T-helper 2 cell treated with Interferon-gamma antibody and Interleukin-4, amounts not matched to agents 5 μg/mL and 100 μg/mL, for 36 hours (primary cell): ENCODE results near the gene DUSP28.
"Not testable (repeated sequence)": the region's sequence is repeated elsewhere in the genome, so short reads cannot be mapped to it uniquely, and the experiment has no call there.

Source experiments
- DNase-seq: peaks from one replicate; pipeline ENCODE4 v3.0.0; 2021; ENCODE audit warnings: low spot score
- H3K27ac Mint-ChIP-seq: one replicate; pipeline ENCODE4 v1.8.0; 2021; ENCODE audit warnings: mild to moderate bottlenecking, mixed read lengths
- H3K27me3 Mint-ChIP-seq: one replicate; pipeline ENCODE4 v1.8.0; 2021; ENCODE audit warnings: low read depth, mixed read lengths
- H3K36me3 Mint-ChIP-seq: one replicate; pipeline ENCODE4 v1.8.0; 2021; ENCODE audit warnings: low read depth, mixed read lengths
- H3K4me1 Mint-ChIP-seq: one replicate; pipeline ENCODE4 v1.8.0; 2021; ENCODE audit warnings: low read depth, mixed read lengths
- H3K4me3 Mint-ChIP-seq: one replicate; pipeline ENCODE4 v1.8.0; 2022; ENCODE audit warnings: mild to moderate bottlenecking, moderate library complexity, mixed read lengths
- H3K9me3 Mint-ChIP-seq: one replicate; pipeline ENCODE4 v1.8.0; 2021; ENCODE audit warnings: mixed read lengths

Gene DUSP28

GRCh38 chr2:240538031-240538780 is 22.0 kb upstream of the DUSP28 start:
- Mint-ChIP-seq H3K9me3 (peaks cover 7% of the 10 kb centered on the region), H3K27me3 (no peaks in the 10 kb centered on the region), H3K4me3 (no peak overlapping the region), H3K4me1 (no peaks in the 10 kb centered on the region), H3K36me3 (peaks cover 60% of the 10 kb centered on the region), H3K27ac (no peak overlapping the region)
- no peak for DNase-seq

GRCh38 chr2:240539101-240539500 is 21.1 kb upstream of the DUSP28 start:
- H3K36me3 Mint-ChIP-seq = peaks cover 56% of the 10 kb centered on the region
- H3K9me3 Mint-ChIP-seq, H3K4me3 Mint-ChIP-seq, H3K27me3 Mint-ChIP-seq, DNase-seq, H3K4me1 Mint-ChIP-seq, H3K27ac Mint-ChIP-seq: not testable (repeated sequence)

GRCh38 chr2:240539906-240540305 is 20.3 kb upstream of the DUSP28 start:
- Mint-ChIP-seq H3K9me3 (no peaks in the 10 kb centered on the region), H3K27ac (no peak overlapping the region), H3K4me3 (no peak overlapping the region), H3K36me3 (peaks cover 53% of the 10 kb centered on the region), H3K4me1 (peaks cover 2% of the 10 kb centered on the region), H3K27me3 (no peaks in the 10 kb centered on the region)
- DNase-seq = no peak

- H3K27ac Mint-ChIP-seq = no peak overlapping the region
- no peak overlapping the region for H3K4me3 Mint-ChIP-seq
- peaks cover 44% of the 10 kb centered on the region for H3K36me3 Mint-ChIP-seq
- H3K9me3 Mint-ChIP-seq = peaks cover 15% of the 10 kb centered on the region
- H3K27me3 Mint-ChIP-seq = no peaks in the 10 kb centered on the region
- H3K4me1 Mint-ChIP-seq = peaks cover 3% of the 10 kb centered on the region
- no peak for DNase-seq
Observed at GRCh38 chr2:240551288-240551687, 8.9 kb upstream of the DUSP28 start.

GRCh38 chr2:240551811-240552210 is 8.3 kb upstream of the DUSP28 start:
- H3K4me1 Mint-ChIP-seq = peaks cover 9% of the 10 kb centered on the region
- peaks cover 49% of the 10 kb centered on the region for H3K36me3 Mint-ChIP-seq
- no peak overlapping the region for H3K4me3 Mint-ChIP-seq
- no peak for DNase-seq
- H3K9me3 Mint-ChIP-seq = peaks cover 15% of the 10 kb centered on the region
- no peaks in the 10 kb centered on the region for H3K27me3 Mint-ChIP-seq
- no peak overlapping the region for H3K27ac Mint-ChIP-seq

- Mint-ChIP-seq H3K4me3 (no peak overlapping the region), H3K27me3 (no peaks in the 10 kb centered on the region), H3K36me3 (peaks cover 50% of the 10 kb centered on the region), H3K4me1 (peaks cover 20% of the 10 kb centered on the region), H3K27ac (no peak overlapping the region), H3K9me3 (peaks cover 15% of the 10 kb centered on the region)
- DNase-seq = no peak
Observed at GRCh38 chr2:240553956-240554480, 6.1 kb upstream of the DUSP28 start.

GRCh38 chr2:240554767-240555493 is 5.2 kb upstream of the DUSP28 start:
- Mint-ChIP-seq H3K4me3 (no peak overlapping the region), H3K9me3 (peaks cover 15% of the 10 kb centered on the region), H3K27me3 (no peaks in the 10 kb centered on the region), H3K27ac (no peak overlapping the region), H3K4me1 (peaks cover 29% of the 10 kb centered on the region), H3K36me3 (peaks cover 57% of the 10 kb centered on the region)
- DNase-seq = no peak

GRCh38 chr2:240555541-240556250 is 4.5 kb upstream of the DUSP28 start:
- Mint-ChIP-seq H3K4me1 (peaks cover 30% of the 10 kb centered on the region), H3K4me3 (no peak overlapping the region), H3K27me3 (no peaks in the 10 kb centered on the region), H3K36me3 (peaks cover 54% of the 10 kb centered on the region), H3K9me3 (peaks cover 14% of the 10 kb centered on the region), H3K27ac (no peak overlapping the region)
- no peak for DNase-seq

- no peaks in the 10 kb centered on the region for H3K27me3 Mint-ChIP-seq
- peak overlapping the region; percentile 57 for H3K4me3 Mint-ChIP-seq
- H3K9me3 Mint-ChIP-seq = peaks cover 5% of the 10 kb centered on the region
- H3K4me1 Mint-ChIP-seq = peaks cover 33% of the 10 kb centered on the region
- H3K27ac Mint-ChIP-seq = no peak overlapping the region
- peaks cover 51% of the 10 kb centered on the region for H3K36me3 Mint-ChIP-seq
- peak; percentile 60 for DNase-seq
Observed at GRCh38 chr2:240556553-240557100, 3.5 kb upstream of the DUSP28 start.

GRCh38 chr2:240557101-240557751 is 2.9 kb upstream of the DUSP28 start:
- DNase-seq = no peak
- H3K27me3 Mint-ChIP-seq = no peaks in the 10 kb centered on the region
- H3K4me1 Mint-ChIP-seq = peaks cover 35% of the 10 kb centered on the region
- peaks cover 49% of the 10 kb centered on the region for H3K36me3 Mint-ChIP-seq
- H3K27ac Mint-ChIP-seq = no peak overlapping the region
- H3K4me3 Mint-ChIP-seq = peak overlapping the region; percentile 57
- peaks cover under 1% of the 10 kb centered on the region for H3K9me3 Mint-ChIP-seq

GRCh38 chr2:240557808-240558207 is 2.3 kb upstream of the DUSP28 start, which contains the start of gene ANKMY1:
TSS of gene ANKMY1 (minus strand) at chr2:240557988. CDS start at chr2:240557335, 653 bp downstream.
- peaks cover 41% of the 10 kb centered on the region for H3K4me1 Mint-ChIP-seq
- no peaks in the 10 kb centered on the region for H3K9me3 Mint-ChIP-seq
- H3K36me3 Mint-ChIP-seq = peaks cover 50% of the 10 kb centered on the region
- H3K4me3 Mint-ChIP-seq = peak within 1 kb of the TSS; percentile 87
- peak within 1 kb of the TSS; percentile 57 for H3K27ac Mint-ChIP-seq
- H3K27me3 Mint-ChIP-seq = no peaks in the 10 kb centered on the region
- DNase-seq = peak; percentile 70

- Mint-ChIP-seq H3K4me1 (peaks cover 45% of the 10 kb centered on the region), H3K9me3 (no peaks in the 10 kb centered on the region), H3K36me3 (peaks cover 50% of the 10 kb centered on the region), H3K27me3 (no peaks in the 10 kb centered on the region), H3K27ac (peak overlapping the region; percentile 57), H3K4me3 (peak overlapping the region; percentile 87)
- DNase-seq = no peak
Observed at GRCh38 chr2:240558236-240558761, 1.9 kb upstream of the DUSP28 start.

GRCh38 chr2:240559286-240559685 is 871 bp upstream of the DUSP28 start:
- Mint-ChIP-seq H3K4me3 (peak overlapping the region; percentile 87), H3K9me3 (no peaks in the 10 kb centered on the region)

More at GRCh38 chr2:240559286-240559685, 871 bp upstream of the DUSP28 start:
- Mint-ChIP-seq H3K27ac (peak overlapping the region; percentile 68), H3K36me3 (peaks cover 59% of the 10 kb centered on the region), H3K4me1 (peaks cover 55% of the 10 kb centered on the region), H3K27me3 (no peaks in the 10 kb centered on the region)
- no peak for DNase-seq
